ENCODE results near the gene ACSL1. TPM values are rescaled to one million over a fixed set of nuclear protein-coding genes. Genes with fewer than 3 reads are reported as not detected.
"Not testable (repeated sequence)": the region's sequence is repeated elsewhere in the genome, so short reads cannot be mapped to it uniquely, and the experiment has no call there.

The ACSL1 gene
- total RNA-seq, 1 experiment from 2014 or later, result 56.3 TPM

DNA sequence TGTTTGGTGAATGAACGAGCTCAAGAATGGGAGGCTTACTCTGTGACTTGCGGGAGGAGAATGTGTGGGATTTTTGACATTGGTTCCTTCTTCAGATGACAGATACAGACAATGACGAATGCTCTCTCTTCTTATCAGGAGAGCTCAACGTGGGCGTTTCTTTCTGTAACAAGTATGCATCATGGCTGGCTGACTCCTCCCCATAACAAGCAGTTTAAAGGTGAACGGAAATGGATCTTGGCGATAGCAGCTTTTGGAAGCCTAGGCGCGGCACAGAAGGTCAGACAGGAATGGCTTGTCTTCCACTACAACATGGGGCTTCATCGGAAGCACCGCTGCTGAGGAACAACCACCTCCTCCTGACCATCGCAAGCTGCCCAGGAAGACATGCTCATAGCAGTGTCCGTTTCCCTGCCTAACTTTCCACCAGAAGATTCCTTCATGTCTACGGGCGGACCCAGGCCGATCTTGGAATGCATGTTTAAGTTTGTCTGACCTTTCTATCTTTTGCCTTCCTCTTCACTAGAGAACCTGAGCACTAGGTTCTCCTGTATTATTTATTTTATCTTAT, 18.3 kb upstream of the ACSL1 start:
- no peak for DNase-seq (ENCODE audit: low spot score)

DNA sequence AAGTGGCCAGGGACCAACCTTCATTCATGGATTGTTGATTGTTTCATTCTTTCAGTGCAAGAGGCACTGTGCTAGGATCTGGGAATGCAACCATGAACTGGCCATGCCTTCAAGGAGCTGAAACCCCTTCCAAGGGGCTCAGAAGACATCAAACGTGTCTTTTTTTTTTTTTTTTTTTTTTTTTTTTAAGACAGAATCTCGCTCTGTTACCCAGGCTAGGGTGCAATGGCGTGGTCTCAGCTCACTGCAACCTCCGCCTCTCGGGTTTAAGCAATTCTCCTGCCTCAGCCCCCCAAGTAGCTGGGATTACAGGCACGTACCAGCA, 13.3 kb upstream of the ACSL1 start:
- DNase-seq (ENCODE audit: low spot score), result not testable (repeated sequence)

DNA sequence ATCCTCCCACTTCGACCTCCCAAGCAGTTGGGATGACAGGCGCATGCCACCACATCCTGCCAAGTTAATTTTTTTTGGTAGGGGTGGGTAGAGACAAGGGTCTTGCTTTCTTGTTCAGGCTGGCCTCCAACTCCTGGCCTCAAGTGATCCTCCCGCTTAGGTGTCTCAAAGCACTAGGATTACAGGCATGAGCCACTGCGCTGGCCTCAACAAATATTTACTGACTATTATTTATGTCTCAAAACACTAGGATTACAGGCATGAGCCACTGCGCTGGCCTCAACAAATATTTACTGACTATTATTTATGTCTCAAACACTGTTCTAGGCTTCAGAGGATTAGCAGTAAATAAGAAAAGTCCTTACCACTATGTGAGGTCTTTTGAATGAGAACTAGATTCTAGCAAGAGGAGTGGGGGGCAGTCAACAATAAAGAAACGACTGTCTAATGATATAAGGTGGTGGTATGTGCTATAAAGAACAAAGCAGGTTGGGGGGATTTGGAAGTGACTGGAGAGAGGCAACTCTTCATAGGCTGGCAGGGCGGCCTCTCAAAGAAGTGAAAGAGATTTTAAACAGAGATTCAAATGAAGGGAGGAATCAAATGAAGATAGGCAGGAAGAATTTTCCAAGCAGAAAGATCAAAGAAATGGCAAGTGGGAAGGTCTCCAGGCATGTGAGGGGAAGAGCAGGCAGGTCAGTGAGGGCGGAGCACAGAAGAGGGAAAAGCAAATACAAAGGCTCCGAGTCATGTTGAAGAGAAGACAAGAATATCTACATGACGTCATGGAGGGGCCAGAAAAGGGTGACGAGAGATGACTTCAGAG, 12.7 kb upstream of the ACSL1 start:
- DNase-seq (ENCODE audit: low spot score), result peak; percentile 31

DNA sequence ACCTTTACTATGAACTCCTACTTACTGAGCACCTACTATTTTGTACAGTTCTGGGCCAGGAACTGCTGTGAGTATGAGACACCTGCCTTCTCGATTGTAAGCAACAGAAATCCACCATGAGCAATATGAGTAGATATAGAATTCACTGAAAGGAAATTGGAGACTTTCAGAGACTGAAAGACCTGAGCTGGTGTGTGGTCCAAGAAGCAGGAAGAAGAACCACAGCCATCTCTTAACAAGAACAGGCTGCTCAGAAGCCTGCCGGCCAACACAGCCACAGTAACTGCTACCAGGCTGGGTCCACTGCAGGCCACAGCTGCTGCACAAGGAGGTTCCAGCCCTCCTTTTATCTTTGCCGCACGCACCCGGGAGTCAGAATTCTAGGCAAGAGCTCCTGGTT, 10.8 kb upstream of the ACSL1 start:
- DNase-seq (ENCODE audit: low spot score), result no peak

DNA sequence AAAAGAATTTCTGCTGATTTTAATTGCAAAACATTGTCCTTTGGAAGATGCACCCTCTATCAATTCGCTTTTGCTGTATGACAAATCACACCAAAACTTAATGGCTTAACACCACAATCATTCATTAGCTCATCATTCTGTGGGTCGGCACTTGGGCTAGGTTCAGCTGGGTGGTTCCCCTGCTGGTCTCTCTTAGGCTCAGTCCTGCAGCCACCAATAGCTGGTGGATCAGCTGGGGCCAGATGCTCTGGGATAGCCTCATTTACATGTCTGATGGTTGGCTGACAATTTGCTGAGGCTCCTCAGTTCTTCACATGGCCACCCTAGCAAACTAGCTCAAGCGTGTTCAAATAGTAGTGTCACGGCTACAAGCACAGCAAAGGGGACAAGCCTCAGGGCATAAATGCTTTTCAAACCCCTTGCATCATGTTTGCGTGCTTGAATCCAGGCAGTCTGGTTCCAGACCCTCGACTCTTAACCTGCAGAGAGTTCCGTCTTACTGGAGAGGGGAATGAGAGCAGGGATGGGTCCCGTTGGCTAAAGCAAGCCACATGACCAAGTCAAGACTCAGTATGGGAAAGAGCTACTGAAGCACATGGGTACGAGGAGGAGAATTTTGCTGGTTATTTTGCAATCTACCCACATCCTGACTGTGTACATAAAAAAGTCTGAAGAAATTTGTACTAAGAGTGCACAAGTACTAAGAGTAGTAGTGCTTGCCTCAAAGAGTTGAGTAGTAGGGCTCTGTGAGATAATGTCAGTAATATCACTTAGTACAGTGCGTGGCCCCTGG, 7.5 kb upstream of the ACSL1 start:
- DNase-seq (ENCODE audit: low spot score), result no peak

DNA sequence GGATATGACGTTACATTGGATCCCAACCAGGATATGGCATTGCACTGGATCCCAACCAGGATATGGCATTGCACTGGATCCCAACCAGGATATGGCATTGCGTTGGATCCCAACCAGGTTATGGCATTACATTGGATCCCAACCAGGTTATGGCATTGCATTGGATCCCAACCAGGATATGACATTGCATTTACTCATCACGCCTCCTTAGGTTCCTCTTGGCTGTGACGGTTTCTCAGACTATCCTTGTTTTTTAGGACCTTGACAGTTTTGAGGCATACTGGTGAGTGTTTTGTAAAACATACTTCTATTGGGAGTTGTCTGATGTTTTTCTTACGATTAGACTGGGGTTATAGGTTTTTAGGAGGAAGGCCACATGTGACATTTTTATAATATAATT, 5.4 kb upstream of the ACSL1 start:
- DNase-seq (ENCODE audit: low spot score), result no peak

DNA sequence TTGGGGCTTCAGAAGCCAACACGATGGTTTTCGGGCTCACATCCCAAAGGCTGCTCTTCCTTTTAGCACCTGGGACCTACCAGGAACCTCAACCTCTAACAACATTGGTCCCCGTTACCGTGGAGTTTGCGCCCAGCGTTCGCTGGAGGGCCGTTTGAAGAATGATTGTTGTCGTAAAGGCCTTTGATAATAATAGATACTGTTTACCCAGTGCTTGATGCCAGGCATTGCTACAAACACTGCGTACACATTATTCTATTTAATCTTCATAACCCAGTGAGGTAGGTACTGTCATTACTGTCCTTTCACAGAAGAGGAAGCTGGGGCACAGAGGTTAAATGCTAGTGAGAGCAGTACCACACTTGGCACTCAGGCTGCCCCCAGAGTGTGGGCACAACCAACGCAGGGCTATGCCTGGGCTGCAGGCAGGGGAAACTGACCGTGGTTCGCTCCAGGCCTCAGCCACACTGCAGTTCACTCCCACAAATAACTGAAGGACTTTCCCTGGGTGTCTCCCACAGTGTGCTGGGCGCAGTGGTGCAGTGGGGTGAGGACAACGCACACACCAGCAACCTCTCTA, 1.0 kb upstream of the ACSL1 start:
- no peak for DNase-seq (ENCODE audit: low spot score)

DNA sequence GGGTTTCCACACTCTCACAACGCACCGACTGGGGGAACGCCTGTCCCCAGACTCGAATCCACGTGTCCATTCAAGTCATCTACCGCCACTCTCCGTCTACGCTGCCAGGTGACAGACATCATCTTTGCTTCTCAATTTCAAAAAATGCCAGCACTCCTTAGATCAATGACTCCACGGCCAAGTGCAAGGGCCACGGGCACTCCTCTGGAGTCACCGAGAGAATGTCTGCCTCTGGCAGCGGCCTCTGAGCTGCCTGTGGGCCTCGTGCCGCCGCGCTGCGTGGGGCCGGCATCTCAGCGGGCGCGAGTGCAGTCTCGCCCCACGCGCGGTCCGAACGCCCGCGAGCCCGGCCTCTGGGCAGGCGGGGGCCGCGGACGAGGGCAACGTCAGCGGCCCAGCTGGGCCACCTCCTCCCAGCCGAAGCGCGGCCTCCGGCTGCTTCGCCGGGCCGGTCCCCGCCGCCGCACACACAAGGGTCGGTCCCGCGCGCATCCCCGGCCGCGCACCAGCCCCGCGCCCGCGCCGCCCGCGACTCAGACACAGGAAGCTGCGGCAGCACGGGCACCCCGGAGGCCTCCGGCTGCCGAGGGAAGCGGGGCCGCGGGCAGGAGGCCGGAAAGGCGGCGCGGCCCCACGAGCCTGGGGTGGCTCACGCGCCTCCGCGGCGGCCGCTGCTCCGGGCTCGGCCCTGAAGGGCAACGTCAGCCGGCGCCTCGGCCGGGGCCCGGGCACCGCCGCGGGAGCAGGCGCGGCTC, 450 bp downstream of the ACSL1 start:
- no peak for DNase-seq (ENCODE audit: low spot score)

DNA sequence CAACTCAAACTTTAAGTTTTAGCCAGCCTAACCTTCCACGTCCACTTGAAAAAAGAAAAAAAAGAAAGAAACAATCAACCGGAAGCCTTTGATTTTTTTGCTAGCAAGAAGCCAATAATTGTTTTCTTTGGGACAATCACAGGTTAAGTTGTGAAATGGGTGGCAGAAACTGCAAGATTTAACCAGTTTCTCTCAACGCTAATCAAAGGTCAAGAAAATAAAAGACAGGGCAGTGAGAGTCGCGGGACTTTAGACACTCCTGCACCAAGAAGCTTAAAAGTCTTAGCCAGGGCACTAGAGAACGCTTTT, 1.0 kb downstream of the ACSL1 start:
- DNase-seq (ENCODE audit: low spot score), result no peak

DNA sequence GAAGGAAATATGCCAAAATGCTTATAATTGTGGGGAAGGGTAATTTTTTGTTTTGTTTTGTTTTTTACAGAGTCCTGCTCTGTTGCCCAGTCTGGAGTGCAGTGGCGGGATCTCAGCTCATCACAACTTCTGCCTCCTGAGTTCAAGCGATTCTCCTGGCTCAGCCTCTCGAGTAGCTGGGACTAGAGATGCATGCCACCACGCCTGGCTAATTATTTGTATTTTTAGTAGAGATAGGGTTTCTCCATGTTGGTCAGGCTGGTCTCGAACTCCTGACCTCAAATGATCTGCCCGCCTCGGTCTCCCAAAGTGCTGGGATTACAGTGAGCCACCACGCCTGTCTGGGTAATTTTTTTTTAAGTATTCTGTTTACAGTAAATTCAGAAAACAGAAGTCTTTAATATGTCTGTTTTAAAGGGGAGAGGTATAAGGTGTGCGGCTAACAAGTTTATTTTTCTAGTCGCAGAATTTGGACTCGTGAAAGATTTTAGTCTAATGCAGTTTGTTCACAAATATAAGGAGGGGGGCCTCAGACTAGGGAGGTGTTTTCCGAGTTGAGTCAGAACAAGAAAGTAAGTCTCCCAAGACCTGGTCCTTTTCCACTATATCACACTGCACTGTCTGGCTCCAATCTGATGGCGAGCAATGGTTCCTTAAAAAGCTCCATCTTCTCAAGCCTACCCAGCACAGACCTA, 1.5 kb downstream of the ACSL1 start:
- DNase-seq (ENCODE audit: low spot score), result no peak

DNA sequence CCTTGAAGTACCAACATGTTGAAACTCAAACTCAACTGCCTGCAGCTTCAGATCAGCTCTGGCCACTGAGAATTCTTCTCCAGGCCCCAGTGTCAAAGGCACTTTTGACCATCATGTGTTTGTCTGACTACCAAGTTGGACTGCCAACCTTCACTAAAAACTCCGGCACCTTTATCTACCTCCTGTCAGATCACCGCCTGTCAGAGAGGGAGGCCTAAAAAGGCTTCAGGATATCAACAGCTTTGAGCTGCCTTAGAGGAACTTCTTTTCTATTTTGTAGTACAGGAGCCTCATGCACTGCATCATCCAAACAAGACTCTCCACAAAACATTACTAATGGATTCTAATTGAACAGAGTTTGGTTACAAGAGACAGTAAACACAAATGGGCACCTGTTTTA, 2.8 kb downstream of the ACSL1 start:
- no peak for DNase-seq (ENCODE audit: low spot score)

DNA sequence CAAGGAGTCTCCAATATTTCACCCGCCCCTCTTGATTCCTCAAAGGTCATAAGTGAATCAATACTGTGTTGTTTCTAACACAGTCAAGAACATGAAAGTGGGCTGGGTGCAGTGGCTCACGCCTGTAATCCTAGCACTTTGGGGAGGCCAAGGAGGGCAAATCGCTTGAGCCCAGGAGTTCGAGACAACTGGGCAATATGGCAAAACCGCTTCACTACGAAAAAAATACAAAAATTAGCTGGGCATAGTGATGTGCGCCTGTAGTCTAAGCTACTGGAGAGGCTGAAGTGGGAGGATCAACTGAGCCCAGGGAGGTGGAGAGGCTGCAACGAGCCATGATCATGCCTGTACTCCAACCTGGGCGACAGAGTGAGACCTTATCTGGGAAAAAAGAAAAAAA, 3.4 kb downstream of the ACSL1 start:
- no peak for DNase-seq (ENCODE audit: low spot score)

DNA sequence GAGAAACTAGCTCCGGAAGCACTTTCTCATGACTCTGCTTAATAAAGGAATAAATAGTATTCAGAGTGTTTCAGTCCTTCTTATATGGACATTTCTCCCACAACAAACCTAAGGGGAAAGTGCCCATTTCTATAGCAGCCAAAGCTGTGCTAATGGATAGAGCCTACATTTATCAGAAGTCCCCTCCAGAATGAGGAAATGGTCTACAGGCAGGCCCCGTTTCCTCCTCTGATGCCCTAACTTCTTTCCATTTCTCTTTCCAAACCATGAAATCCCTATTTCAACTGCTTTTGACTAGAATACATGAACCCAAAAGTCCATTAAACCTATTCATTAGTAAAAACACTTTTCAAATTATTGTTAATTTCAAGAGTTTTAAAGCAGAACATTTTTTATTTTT, 4.5 kb downstream of the ACSL1 start:
- DNase-seq (ENCODE audit: low spot score), result no peak

DNA sequence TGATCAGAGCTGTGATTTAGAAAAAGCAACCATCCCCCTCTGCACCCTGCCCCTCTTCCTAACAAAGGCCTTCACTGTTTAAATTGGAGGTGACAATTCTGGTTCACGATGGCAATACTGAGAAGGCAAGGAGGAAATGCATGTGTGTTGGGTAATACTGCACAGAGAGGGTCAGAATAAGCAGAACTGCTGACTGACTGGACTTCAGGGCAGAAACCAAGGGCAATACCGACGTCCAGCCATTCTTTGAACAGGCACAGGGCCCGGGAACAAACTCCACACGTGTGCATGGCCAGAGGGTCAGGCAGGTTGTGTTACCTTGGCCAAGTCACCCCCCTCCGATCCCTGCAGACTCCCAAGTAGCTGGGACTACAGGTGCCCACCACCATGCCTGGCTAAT, 6.0 kb downstream of the ACSL1 start:
- no peak for DNase-seq (ENCODE audit: low spot score)

DNA sequence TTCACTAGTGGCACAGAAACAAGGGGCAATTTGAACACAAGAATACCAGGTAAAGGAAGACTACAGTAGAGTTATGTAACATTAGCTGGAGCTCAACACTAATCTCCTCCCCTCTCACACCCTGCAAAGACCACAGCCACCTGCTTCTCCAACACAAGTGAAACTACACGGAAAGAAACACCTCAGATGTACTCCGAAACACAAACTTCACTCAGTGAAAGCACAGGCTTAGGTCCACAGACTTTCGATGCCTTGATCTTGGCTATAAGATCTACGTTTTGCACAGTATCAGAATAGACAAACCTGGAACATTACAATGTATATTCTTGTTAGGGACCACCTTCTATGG, 7.6 kb downstream of the ACSL1 start:
- DNase-seq (ENCODE audit: low spot score), result no peak

DNA sequence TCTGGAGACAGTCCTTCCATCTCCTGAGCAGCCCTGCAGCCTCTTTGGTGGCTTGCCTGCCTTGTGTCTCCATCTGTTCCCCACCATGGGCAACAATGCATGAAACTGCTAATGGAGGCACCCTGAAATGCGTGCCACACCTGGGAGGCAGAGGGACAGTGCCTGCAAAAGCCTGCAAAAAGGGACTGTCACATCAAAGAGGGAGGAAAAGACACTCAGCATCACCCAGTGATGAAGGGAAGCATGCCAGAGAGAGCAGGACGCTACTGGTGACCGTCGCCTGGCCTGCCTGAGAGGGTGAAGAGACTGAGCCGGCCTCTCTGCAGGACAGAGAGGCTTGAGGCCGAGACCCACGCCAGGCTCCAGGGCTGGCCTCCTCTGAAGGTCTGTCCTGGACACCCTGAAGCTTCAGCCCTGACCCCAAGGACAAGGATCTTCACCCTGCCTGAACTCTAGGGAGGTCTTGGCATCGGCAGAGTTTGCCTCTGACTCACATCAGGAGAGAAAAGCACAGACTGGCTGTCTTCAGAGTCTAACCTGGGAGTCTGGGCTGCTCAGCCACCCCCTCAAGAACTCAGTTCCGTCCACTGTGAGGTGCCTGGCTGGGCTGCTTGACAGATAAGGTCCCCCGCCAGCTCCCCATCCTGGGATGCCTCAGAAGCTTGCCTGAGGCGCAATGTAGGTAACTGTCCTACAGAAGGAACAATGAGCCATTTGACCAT, 8.1 kb downstream of the ACSL1 start:
- no peak for DNase-seq (ENCODE audit: low spot score)

DNA sequence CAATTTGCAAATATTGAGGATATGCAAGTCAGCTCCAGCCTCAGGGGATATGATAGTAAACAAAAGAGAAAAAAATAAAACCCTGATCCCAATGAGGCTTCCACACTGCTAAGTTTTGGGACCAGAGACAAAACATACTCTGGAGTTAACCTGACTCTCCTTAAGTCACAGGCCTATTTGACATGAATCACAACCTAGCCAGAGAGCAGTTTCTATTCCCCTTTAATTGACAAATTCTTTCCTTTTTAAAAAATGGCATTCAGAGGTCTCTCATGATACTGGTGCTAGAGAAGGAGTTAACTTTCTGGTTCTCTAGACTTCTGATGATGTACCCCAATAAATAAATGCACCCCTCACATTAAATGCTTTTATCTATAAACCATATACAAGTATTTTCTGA, 8.8 kb downstream of the ACSL1 start:
- no peak for DNase-seq (ENCODE audit: low spot score)

DNA sequence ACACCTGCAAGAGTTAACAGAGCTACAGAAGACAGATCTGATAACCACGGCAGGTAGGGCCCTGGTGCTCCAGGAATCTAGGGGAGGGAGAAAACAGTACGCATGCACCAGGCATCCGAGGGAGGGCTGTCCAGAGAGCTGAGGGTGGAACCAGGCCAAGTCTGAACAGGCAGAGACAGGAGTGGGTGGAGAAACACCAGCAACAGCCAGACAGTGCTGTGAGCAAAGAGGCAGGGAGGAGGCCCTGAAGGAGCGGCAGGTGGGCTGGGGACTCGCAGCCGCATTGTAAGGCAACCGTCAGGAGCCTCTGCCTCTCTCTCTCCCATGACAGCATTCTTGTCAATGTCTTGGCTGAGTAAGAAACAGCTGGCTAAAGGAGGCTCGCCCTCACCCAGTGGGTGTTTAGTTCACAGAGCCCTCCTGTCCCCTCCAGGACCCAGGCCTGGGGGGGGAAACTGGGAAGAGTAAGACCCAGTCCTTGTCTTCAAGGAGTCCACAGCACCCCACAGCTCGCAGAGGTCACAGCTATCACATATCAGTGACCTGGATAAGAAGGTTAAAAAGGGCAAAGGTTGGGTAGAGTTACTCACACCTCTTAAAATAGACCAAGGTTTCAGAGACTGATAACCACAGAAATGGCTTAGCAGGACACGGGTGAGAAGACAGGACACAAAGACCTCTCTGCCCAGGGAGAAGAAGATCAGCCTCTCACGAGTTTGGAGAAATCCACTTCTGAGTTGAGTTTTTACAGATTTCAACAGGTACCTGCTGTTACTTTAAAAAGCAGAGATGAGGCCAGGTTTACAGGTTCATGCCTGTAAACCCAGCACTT, 10.5 kb downstream of the ACSL1 start:
- peak; percentile 66 for DNase-seq (ENCODE audit: low spot score)

DNA sequence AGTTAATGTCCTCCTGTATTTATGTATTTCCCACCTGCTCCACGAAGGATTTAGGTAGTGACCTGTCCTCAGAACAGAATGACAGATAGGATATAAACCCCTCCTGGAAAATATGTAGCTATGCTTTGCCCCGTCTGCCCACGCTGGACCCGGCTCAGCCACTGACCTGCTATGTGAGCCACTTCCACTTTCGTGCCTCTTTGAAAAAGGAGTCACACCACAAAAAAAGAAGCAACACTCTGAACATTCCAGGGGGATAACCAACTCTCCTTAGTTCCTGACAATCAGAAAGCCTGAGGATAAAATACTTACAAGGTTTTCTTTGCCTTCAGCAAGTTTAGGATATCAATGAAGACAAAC, 11.1 kb downstream of the ACSL1 start:
- DNase-seq (ENCODE audit: low spot score), result no peak

DNA sequence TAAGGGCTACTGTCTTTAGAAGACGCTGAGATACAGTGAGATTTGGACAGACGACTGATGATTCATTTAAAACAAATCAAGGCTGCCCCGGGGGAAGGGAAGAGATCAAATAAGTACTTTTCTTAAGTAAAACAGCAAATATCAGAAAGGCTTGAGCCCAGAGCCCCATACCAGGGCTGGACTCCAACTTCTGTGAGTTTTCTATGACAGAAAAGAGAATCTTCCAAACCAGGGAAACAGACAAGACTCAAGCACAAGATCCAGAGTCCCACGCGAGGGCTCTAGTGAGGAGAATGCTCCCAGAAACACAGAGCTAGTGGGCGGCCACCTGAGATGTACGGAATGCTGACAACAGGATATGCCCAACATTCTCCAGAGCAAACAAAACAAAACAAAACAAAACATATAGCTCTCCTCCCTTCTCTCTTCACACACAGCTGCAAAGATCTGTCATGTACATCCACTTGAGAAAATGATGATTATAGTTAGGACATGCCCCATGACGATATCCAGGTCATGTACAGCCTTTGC, 13.1 kb downstream of the ACSL1 start:
- no peak for DNase-seq (ENCODE audit: low spot score)
